OCI-LY1 (cell line): Measurements from ENCODE around the gene BMP8A.

Experiments
- H2AFZ ChIP-seq: fragments of 200-600 bp; sonication (generic), shearing (Covaris generic); 2 replicates; pipeline ENCODE4 v1.6.0; 2014; ENCODE audit warnings: antibody characterized with exemption, mild to moderate bottlenecking, low read length
- H3F3A ChIP-seq: fragments of 200-600 bp; sonication (generic), shearing (Covaris generic); 2 replicates; pipeline ENCODE4 v1.6.0; 2014; ENCODE audit warnings: mild to moderate bottlenecking, antibody characterized with exemption, low read length, moderate library complexity; ENCODE audit not compliant: insufficient read depth
- H3K27ac ChIP-seq: fragments of 200-600 bp; sonication (generic); 2 replicates; pipeline ENCODE4 v1.5.1; 2014; ENCODE audit warnings: low read length, mixed run types, mild to moderate bottlenecking, low read depth; ENCODE audit not compliant: poor library complexity, severe bottlenecking
- H3K27me3 ChIP-seq: fragments of 200-600 bp; sonication (generic); 2 replicates; pipeline ENCODE4 v1.6.0; 2014; ENCODE audit warnings: antibody characterized with exemption, mild to moderate bottlenecking, low read length, moderate library complexity; ENCODE audit not compliant: insufficient read depth
- H3K36me3 ChIP-seq: fragments of 200-600 bp; sonication (generic); 2 replicates; pipeline ENCODE4 v1.6.1; 2014; ENCODE audit warnings: mild to moderate bottlenecking, antibody characterized with exemption, low read length, moderate library complexity, mixed read lengths; ENCODE audit not compliant: insufficient read depth
- H3K4me1 ChIP-seq: fragments of 200-600 bp; sonication (generic); 2 replicates; pipeline ENCODE4 v1.5.1; 2014; ENCODE audit warnings: mild to moderate bottlenecking, low read length, moderate library complexity; ENCODE audit not compliant: insufficient read depth, severe bottlenecking
- H3K4me2 ChIP-seq: fragments of 200-600 bp; sonication (generic), shearing (Covaris generic); 2 replicates; pipeline ENCODE4 v1.6.1; 2014; ENCODE audit warnings: low read length
- H3K4me3 ChIP-seq: fragments of 200-600 bp; sonication (generic); 2 replicates; pipeline ENCODE4 v1.5.1; 2014; ENCODE audit warnings: low read length, low read depth, mild to moderate bottlenecking, mixed read lengths; ENCODE audit not compliant: poor library complexity, severe bottlenecking
- H3K79me2 ChIP-seq: fragments of 200-600 bp; shearing (Covaris generic); 2 replicates; pipeline ENCODE4 v1.6.1; 2016; ENCODE audit warnings: mixed run types, low read length, mixed read lengths; ENCODE audit not compliant: insufficient read depth
- H3K9ac ChIP-seq: fragments of 200-600 bp; sonication (generic), shearing (Covaris generic); 2 replicates; pipeline ENCODE4 v1.6.1; 2014; ENCODE audit warnings: mild to moderate bottlenecking, low read length, mixed read lengths
- H3K9me2 ChIP-seq: fragments of 200-600 bp; sonication (generic), shearing (Covaris generic); 2 replicates; pipeline ENCODE4 v1.6.1; 2014; ENCODE audit warnings: low read depth, mild to moderate bottlenecking, low read length, mixed read lengths
- H3K9me3 ChIP-seq: fragments of 200-600 bp; shearing (Covaris generic); 2 replicates; pipeline ENCODE4 v1.6.1; 2014; ENCODE audit warnings: low read length, mixed read lengths
- H4K20me1 ChIP-seq: fragments of 200-600 bp; sonication (generic), shearing (Covaris generic); 2 replicates; pipeline ENCODE4 v1.6.0; 2016; ENCODE audit warnings: mild to moderate bottlenecking, low read length; ENCODE audit not compliant: insufficient read depth
- CTCF ChIP-seq: fragments of 200-600 bp; sonication (generic), shearing (Covaris generic); IDR thresholded peaks from 2 replicates; pipeline ENCODE4 v1.5.1; 2017; ENCODE audit warnings: mild to moderate bottlenecking, antibody characterized with exemption, low read length, moderate library complexity, mixed read lengths
- EZH2 ChIP-seq: fragments of 200-600 bp; sonication (generic), shearing (Covaris generic); IDR thresholded peaks from 2 replicates; pipeline ENCODE4 v1.8.0; 2017; ENCODE audit warnings: borderline replicate concordance, mixed run types, mild to moderate bottlenecking, antibody characterized with exemption, low read length, moderate library complexity, mixed read lengths

The BMP8A gene

GRCh38 chr1:39469150-39469549, 22.3 kb upstream of the BMP8A start:
- no peak overlapping the region for H3K4me3 ChIP-seq
- no peaks in the 10 kb centered on the region for H3K9me2 ChIP-seq
- H4K20me1 ChIP-seq = no peaks in the 10 kb centered on the region
- peaks cover 60% of the 10 kb centered on the region; the same call in 1 of the 2 replicates for H3K36me3 ChIP-seq
- TF ChIP-seq EZH2 (no peak), CTCF (no peak)
- no peak overlapping the region for H3K27ac ChIP-seq
- H3F3A ChIP-seq = no peaks in the 10 kb centered on the region
- H3K4me1 ChIP-seq = no peaks in the 10 kb centered on the region
- H3K4me2 ChIP-seq = no peak overlapping the region
- H2AFZ ChIP-seq = no peak overlapping the region
- H3K9me3 ChIP-seq = no peaks in the 10 kb centered on the region
- no peaks in the 10 kb centered on the region for H3K79me2 ChIP-seq
- no peak overlapping the region for H3K9ac ChIP-seq
- no peaks in the 10 kb centered on the region for H3K27me3 ChIP-seq

GRCh38 chr1:39470040-39470439, 21.4 kb upstream of the BMP8A start:
- TF ChIP-seq CTCF (no peak), EZH2 (no peak)
- H3K9me3 ChIP-seq = no peaks in the 10 kb centered on the region
- no peaks in the 10 kb centered on the region for H3K4me1 ChIP-seq
- H3K36me3 ChIP-seq = peaks cover 53% of the 10 kb centered on the region; the same call in 1 of the 2 replicates
- H3K79me2 ChIP-seq = no peaks in the 10 kb centered on the region
- no peak overlapping the region for H3K4me3 ChIP-seq
- no peaks in the 10 kb centered on the region for H3F3A ChIP-seq
- no peaks in the 10 kb centered on the region for H3K27me3 ChIP-seq
- no peaks in the 10 kb centered on the region for H3K9me2 ChIP-seq
- H3K4me2 ChIP-seq = no peak overlapping the region
- no peak overlapping the region for H2AFZ ChIP-seq
- no peak overlapping the region for H3K27ac ChIP-seq
- no peak overlapping the region for H3K9ac ChIP-seq
- no peaks in the 10 kb centered on the region for H4K20me1 ChIP-seq

GRCh38 chr1:39472826-39473225, 18.6 kb upstream of the BMP8A start:
- H3K27ac ChIP-seq = no peak overlapping the region
- no peak overlapping the region for H3K4me3 ChIP-seq
- H3F3A ChIP-seq = no peaks in the 10 kb centered on the region
- no peaks in the 10 kb centered on the region for H3K9me3 ChIP-seq
- H3K36me3 ChIP-seq = peaks cover 50% of the 10 kb centered on the region; the same call in 1 of the 2 replicates
- no peaks in the 10 kb centered on the region for H4K20me1 ChIP-seq
- no peaks in the 10 kb centered on the region for H3K4me1 ChIP-seq
- no peaks in the 10 kb centered on the region for H3K27me3 ChIP-seq
- H3K9ac ChIP-seq = no peak overlapping the region
- no peaks in the 10 kb centered on the region for H3K79me2 ChIP-seq
- no peaks in the 10 kb centered on the region for H3K9me2 ChIP-seq
- TF ChIP-seq CTCF (no peak), EZH2 (no peak)
- H3K4me2 ChIP-seq = no peak overlapping the region
- H2AFZ ChIP-seq = no peak overlapping the region
